Tibial artery (tissue), 4 donors: ENCODE data around the gene TNNC2.

ENCODE experiments used
- DNase-seq, 2 donors: peaks; one replicate each; pipeline ENCODE4 v3.0.0-alpha.2; 2019
- H3K27ac ChIP-seq, 2 donors: fragments of 200-600 bp; sonication (generic) in 1 of 2; 1 replicate in 1 of 2; 2 replicates in 1 of 2; pipeline ENCODE4 v1.5.1; 2018 to 2019; ENCODE audit warnings: mild to moderate bottlenecking in 1 of 2
- H3K27me3 ChIP-seq, 2 donors: fragments of 200-600 bp; sonication (generic) in 1 of 2; one replicate each; pipeline versions ENCODE4 v1.5.1 to v1.6.0; 2016 to 2019
- H3K36me3 ChIP-seq, 3 donors: fragments of 200-600 bp; sonication (generic) in 2 of 3; one replicate each; pipeline ENCODE4 v1.5.1; 2016 to 2019; ENCODE audit warnings: mild to moderate bottlenecking in 2 of 3
- H3K4me1 ChIP-seq, 4 donors: fragments of 200-600 bp; sonication (generic) in 2 of 4; 1 replicate in 3 of 4; 2 replicates in 1 of 4; pipeline ENCODE4 v1.5.1; 2016 to 2019
- H3K4me3 ChIP-seq, 2 donors: fragments of 200-600 bp; sonication (generic) in 1 of 2; 1 replicate in 1 of 2; 2 replicates in 1 of 2; pipeline ENCODE4 v1.5.1; 2018 to 2019; ENCODE audit warnings: mild to moderate bottlenecking in 2 of 2
- H3K9me3 ChIP-seq, 3 donors: fragments of 200-600 bp; sonication (generic) in 1 of 3; one replicate each; pipeline ENCODE4 v1.5.1; 2016 to 2019
- intact Hi-C: fragments of 100-400 bp; cut with DNase I; formaldehyde crosslinking; loops from one replicate; pipeline ENCODE4 v1.15.0; 2023; ENCODE audit warnings: low total_unique reads
- TF ChIP-seq, protein P1 (sequence below), 2 experiments: fragments of 200-600 bp in 1 of 2; fragments of 450-650 bp in 1 of 2; IDR thresholded peaks; one replicate each; pipeline ENCODE4 v1.5.1; 2017 to 2019; ENCODE audit warnings: antibody characterized with exemption in 2 of 2, mild to moderate bottlenecking in 1 of 2, moderate library complexity in 1 of 2

Gene TNNC2

DNA sequence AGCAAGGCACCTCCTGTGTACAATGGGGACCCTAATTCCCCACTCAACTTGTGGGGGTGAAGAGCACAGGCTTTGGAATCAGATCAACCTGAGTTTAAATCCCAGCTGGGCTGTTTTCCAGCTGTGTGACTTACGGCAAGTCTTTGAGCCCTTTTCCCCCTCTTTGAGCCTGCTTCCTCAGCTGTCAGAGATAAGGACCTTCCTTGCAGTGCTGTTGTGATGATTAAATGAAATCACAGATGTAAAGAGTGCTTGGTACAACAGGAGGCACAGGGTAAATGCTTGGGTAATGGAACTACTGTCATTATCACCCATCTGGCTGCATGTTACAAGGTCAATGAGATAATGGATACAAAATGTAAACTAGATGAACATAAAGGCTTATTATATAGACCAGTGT is 9.7 kb upstream of the TNNC2 start:
- intact Hi-C loops = no loop called here
- DNase-seq = no peak
- Histone ChIP-seq H3K4me3 (peak overlapping the region in 1 of 2 donors; percentile 20), H3K36me3 (peaks cover 21 to 40% (median 30%) of the 10 kb centered on the region in 3 donors), H3K27ac (peak overlapping the region; percentile 41 to 97), H3K4me1 (peaks cover 0 to 75% (median 37%) of the 10 kb centered on the region in 4 donors), H3K27me3 (no peaks in the 10 kb centered on the region), H3K9me3 (no peaks in the 10 kb centered on the region)
- TF ChIP-seq, protein P1, sequence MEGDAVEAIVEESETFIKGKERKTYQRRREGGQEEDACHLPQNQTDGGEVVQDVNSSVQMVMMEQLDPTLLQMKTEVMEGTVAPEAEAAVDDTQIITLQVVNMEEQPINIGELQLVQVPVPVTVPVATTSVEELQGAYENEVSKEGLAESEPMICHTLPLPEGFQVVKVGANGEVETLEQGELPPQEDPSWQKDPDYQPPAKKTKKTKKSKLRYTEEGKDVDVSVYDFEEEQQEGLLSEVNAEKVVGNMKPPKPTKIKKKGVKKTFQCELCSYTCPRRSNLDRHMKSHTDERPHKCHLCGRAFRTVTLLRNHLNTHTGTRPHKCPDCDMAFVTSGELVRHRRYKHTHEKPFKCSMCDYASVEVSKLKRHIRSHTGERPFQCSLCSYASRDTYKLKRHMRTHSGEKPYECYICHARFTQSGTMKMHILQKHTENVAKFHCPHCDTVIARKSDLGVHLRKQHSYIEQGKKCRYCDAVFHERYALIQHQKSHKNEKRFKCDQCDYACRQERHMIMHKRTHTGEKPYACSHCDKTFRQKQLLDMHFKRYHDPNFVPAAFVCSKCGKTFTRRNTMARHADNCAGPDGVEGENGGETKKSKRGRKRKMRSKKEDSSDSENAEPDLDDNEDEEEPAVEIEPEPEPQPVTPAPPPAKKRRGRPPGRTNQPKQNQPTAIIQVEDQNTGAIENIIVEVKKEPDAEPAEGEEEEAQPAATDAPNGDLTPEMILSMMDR (IDR thresholded peaks at IDR 0.05) = no peak

DNA sequence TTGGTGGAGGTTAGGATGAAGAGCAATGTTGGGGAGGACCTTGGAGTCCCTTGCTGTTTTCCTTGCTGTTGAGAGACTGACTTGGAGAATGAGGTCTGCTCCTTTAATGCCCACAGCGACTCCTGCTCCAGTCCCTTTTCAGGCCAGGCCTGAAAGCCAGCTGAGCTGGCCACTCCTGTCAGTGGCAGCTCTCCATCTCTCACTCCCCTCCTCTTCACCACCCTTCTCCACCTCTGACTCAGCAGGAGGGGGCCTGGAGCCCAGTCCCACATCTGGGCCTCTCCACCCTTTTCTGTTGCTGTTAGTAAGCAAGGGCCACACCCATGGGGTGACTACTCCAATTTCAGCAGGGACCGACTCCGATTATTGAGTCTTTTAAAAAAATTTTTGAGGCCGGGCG is 8.7 kb upstream of the TNNC2 start:
- DNase-seq = peak; percentile 80 to 86
- peak overlapping the region; percentile 93 to 97 for H3K27ac ChIP-seq
- H3K27me3 ChIP-seq = no peaks in the 10 kb centered on the region
- peaks cover 0 to 71% (median 36%) of the 10 kb centered on the region in 4 donors for H3K4me1 ChIP-seq
- TF ChIP-seq, protein P1 (IDR thresholded peaks at IDR 0.05) = no peak
- peaks cover 12 to 29% (median 20%) of the 10 kb centered on the region in 3 donors for H3K36me3 ChIP-seq
- peak overlapping the region; percentile 72 to 83 for H3K4me3 ChIP-seq
- intact Hi-C loops = no loop called here
- H3K9me3 ChIP-seq = no peaks in the 10 kb centered on the region

DNA sequence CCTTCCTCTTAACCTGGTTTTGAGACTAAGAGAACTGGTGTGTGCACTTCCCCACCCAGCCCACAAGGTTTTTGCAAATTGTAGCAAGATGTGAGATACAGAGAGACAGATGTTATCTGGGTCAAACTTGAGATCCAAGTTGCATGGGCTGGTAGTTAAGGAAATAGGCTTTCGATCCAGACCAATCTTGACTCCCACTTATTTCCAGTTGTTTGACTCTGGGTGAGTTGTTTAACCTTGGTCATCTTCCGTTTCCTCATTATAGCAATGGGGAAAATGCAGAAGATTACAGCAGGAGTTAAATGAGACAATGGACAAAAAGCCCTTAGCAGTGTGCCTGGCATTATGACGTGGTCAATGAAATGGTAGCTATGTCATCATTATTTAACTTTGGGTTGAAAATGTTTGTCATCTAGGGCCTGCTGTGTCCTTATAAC is 8.2 kb upstream of the TNNC2 start:
- H3K27ac ChIP-seq = peak overlapping the region; percentile 93 to 97
- H3K4me3 ChIP-seq = peak overlapping the region; percentile 72 to 83
- no peaks in the 10 kb centered on the region for H3K27me3 ChIP-seq
- no peak for DNase-seq
- TF ChIP-seq, protein P1 (IDR thresholded peaks at IDR 0.05) = no peak
- H3K4me1 ChIP-seq = peaks cover 0 to 68% (median 34%) of the 10 kb centered on the region in 4 donors
- no peaks in the 10 kb centered on the region for H3K9me3 ChIP-seq
- H3K36me3 ChIP-seq = peaks cover 7 to 25% (median 15%) of the 10 kb centered on the region in 3 donors
- intact Hi-C loops = no loop called here

DNA sequence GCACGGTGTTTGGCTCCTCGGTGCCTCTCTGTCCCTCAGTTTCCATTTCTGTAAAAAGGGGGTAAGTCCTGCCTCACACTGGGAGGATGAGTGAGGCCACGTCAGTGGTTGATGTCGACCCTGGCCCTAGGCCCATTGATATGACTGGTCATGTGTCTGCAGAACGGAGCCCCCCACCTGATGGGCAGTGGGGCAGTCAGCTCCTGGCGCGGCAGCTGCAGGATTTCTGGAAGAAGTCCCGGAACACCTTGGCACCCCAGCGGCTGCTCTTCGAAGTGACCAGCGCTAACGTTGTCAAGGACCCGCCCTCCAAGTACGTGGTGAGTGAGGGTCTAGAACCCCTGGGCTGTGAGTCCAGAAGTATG is 7.7 kb upstream of the TNNC2 start:
- Histone ChIP-seq H3K9me3 (no peaks in the 10 kb centered on the region), H3K36me3 (peaks cover 7 to 19% (median 10%) of the 10 kb centered on the region in 3 donors), H3K4me3 (peak overlapping the region; percentile 72 to 83), H3K27me3 (no peaks in the 10 kb centered on the region), H3K27ac (peak overlapping the region; percentile 93 to 97), H3K4me1 (peaks cover 0 to 70% (median 34%) of the 10 kb centered on the region in 4 donors)
- TF ChIP-seq, protein P1 (IDR thresholded peaks at IDR 0.05) = no peak
- DNase-seq = no peak
- intact Hi-C loops = no loop called here

DNA sequence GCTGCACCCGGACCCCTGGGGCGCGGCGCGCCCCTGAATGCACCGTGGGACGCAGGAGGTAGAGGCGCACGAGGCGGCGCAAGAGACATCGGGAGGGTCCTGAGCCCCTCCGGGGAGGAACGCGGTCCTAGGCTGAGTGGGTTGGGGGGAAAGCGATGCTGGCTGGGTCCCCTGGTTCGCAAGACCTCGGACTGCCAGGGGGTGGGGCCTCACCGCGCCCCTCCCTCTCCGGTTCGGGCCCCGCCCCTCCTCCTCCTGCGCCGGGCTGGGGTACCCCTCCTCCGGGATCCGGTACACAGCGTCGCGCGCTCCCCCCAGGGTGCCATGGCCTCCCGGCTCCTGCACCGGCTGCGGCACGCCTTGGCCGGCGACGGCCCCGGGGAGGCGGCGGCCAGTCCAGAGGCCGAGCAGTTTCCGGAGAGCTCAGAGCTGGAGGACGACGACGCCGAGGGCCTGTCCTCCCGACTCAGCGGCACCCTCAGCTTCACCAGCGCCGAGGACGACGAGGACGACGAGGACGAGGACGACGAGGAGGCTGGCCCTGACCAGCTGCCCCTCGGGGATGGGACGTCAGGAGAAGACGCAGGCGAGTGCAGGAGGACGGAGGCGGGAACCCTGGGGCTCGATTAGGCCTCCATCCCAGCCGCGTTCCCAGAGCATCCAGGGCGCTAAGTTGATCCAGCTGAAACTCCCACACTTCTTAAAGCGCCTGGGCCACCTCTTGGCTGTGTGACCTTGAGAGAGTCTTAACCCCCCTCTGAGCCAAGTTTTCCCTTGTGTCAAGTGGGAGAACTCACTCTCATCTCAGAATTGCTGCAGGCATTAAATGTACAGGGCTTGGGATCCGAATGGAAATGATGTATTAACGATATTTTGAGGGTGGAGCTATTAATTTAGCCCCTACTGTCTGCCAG is 7.0 kb upstream of the TNNC2 start:
- Histone ChIP-seq H3K4me1 (peaks cover 0 to 70% (median 37%) of the 10 kb centered on the region in 4 donors), H3K27me3 (no peaks in the 10 kb centered on the region), H3K36me3 (peaks cover 7 to 13% (median 7%) of the 10 kb centered on the region in 3 donors), H3K4me3 (peak overlapping the region; percentile 72 to 83), H3K9me3 (no peaks in the 10 kb centered on the region), H3K27ac (peak overlapping the region; percentile 93 to 97)
- DNase-seq = peak; percentile 73 to 90
- intact Hi-C loops = no loop called here
- TF ChIP-seq, protein P1 (IDR thresholded peaks at IDR 0.05) = no peak
